GM18502 (cell line): ENCODE measurements around the gene NUDT17.
"Not testable (repeated sequence)": the region's sequence is repeated elsewhere in the genome, so short reads cannot be mapped to it uniquely, and the experiment has no call there.

Experiments used
- ATAC-seq: cut with Tn5 transposase; IDR thresholded peaks from one replicate; pipeline ENCODE4 v1.9.1; 2021; ENCODE audit warnings: mild to moderate bottlenecking; ENCODE audit not compliant: unreplicated experiment, poor library complexity

Gene NUDT17

GRCh38 chr1:145845514-145846161 is at the start of gene NUDT17:
Gene NUDT17, plus strand, starts transcription at chr1:145845630. Its CDS starts 11 bp downstream, at chr1:145845641.
- ATAC-seq, result peak; percentile 58

GRCh38 chr1:145796753-145797152 is 48.7 kb upstream of the NUDT17 start:
- no peak for ATAC-seq

- no peak for ATAC-seq
Measured at GRCh38 chr1:145799806-145800205, 45.6 kb upstream of the NUDT17 start.

- no peak for ATAC-seq
Measured at GRCh38 chr1:145804235-145805045, 41.0 kb upstream of the NUDT17 start.

- ATAC-seq, result no peak
Measured at GRCh38 chr1:145805057-145805456, 40.4 kb upstream of the NUDT17 start.

GRCh38 chr1:145806408-145806807 is 39.0 kb upstream of the NUDT17 start:
- ATAC-seq, result no peak

- no peak for ATAC-seq
Measured at GRCh38 chr1:145806844-145807243, 38.6 kb upstream of the NUDT17 start.

GRCh38 chr1:145812977-145813810 is 32.2 kb upstream of the NUDT17 start:
- not testable (repeated sequence) for ATAC-seq

GRCh38 chr1:145818095-145818494 is 27.3 kb upstream of the NUDT17 start:
- ATAC-seq, result not testable (repeated sequence)

GRCh38 chr1:145822779-145823331 is 22.6 kb upstream of the NUDT17 start:
- ATAC-seq, result not testable (repeated sequence)

GRCh38 chr1:145823565-145824498 is 21.6 kb upstream of the NUDT17 start, which contains the start of the genes POLR3C and RNF115:
Gene POLR3C, plus strand, starts transcription at chr1:145824200. Its CDS starts 1,577 bp downstream, at chr1:145825777.
Gene RNF115, minus strand, starts transcription at chr1:145824095. Its CDS starts 222 bp downstream, at chr1:145823873.
- ATAC-seq, result peak; percentile 82

GRCh38 chr1:145824499-145824842 is 21.0 kb upstream of the NUDT17 start:
- ATAC-seq, result no peak

- ATAC-seq, result no peak
Measured at GRCh38 chr1:145826030-145826429, 19.4 kb upstream of the NUDT17 start.

GRCh38 chr1:145827966-145828365 is 17.5 kb upstream of the NUDT17 start:
- no peak for ATAC-seq

- no peak for ATAC-seq
Measured at GRCh38 chr1:145828367-145829026, 16.9 kb upstream of the NUDT17 start.

GRCh38 chr1:145830810-145831209 is 14.6 kb upstream of the NUDT17 start:
- not testable (repeated sequence) for ATAC-seq

- no peak for ATAC-seq
Measured at GRCh38 chr1:145837656-145838055, 7.8 kb upstream of the NUDT17 start.

- ATAC-seq, result no peak
Measured at GRCh38 chr1:145843031-145843430, 2.4 kb upstream of the NUDT17 start.

- peak; percentile 73 for ATAC-seq
Measured at GRCh38 chr1:145845144-145845513, 301 bp upstream of the NUDT17 start.
